GM23338 (cell line): Measurements from ENCODE around the gene SBSN.

Experiments
- CREB1 ChIP-seq: fragments of 250-450 bp; sonication (Bioruptor Pico); IDR thresholded peaks from 2 replicates; pipeline ENCODE4 v1.5.0; 2020; ENCODE audit warnings: low read depth, mild to moderate bottlenecking, moderate library complexity
- EZH2 ChIP-seq: fragments of 200-600 bp; sonication (generic); IDR thresholded peaks from one replicate; pipeline ENCODE4 v1.8.0; 2017; ENCODE audit warnings: antibody characterized with exemption, mild to moderate bottlenecking, low read depth; ENCODE audit not compliant: unreplicated experiment
- EZH2phosphoT487 ChIP-seq: fragments of 200-600 bp; sonication (generic); IDR thresholded peaks from one replicate; pipeline ENCODE4 v1.8.1; 2018; ENCODE audit warnings: antibody characterized with exemption; ENCODE audit not compliant: unreplicated experiment
- STAT1 ChIP-seq: IDR thresholded peaks from one replicate; pipeline ENCODE4 v1.6.1; 2016; ENCODE audit warnings: antibody characterized with exemption; ENCODE audit not compliant: unreplicated experiment
- TF ChIP-seq, protein P1 (sequence below), 2 experiments: fragments of 200-600 bp in 1 of 2; sonication (generic) in 1 of 2; conservative IDR thresholded peaks; 2 replicates each; pipeline versions ENCODE4 v1.5.1 to v1.6.1; 2016 to 2017; ENCODE audit warnings: antibody characterized with exemption in 2 of 2, low read depth in 2 of 2, mild to moderate bottlenecking in 2 of 2, moderate library complexity in 1 of 2
- TF ChIP-seq, protein P2 (sequence below): IDR thresholded peaks from one replicate; pipeline ENCODE4 v1.6.1; 2018; ENCODE audit warnings: antibody characterized with exemption; ENCODE audit not compliant: unreplicated experiment
- TF ChIP-seq, protein P3 (sequence below): IDR thresholded peaks from 2 replicates; pipeline ENCODE4 v1.6.1; 2016; ENCODE audit warnings: antibody characterized with exemption

- TF ChIP-seq, protein P1, sequence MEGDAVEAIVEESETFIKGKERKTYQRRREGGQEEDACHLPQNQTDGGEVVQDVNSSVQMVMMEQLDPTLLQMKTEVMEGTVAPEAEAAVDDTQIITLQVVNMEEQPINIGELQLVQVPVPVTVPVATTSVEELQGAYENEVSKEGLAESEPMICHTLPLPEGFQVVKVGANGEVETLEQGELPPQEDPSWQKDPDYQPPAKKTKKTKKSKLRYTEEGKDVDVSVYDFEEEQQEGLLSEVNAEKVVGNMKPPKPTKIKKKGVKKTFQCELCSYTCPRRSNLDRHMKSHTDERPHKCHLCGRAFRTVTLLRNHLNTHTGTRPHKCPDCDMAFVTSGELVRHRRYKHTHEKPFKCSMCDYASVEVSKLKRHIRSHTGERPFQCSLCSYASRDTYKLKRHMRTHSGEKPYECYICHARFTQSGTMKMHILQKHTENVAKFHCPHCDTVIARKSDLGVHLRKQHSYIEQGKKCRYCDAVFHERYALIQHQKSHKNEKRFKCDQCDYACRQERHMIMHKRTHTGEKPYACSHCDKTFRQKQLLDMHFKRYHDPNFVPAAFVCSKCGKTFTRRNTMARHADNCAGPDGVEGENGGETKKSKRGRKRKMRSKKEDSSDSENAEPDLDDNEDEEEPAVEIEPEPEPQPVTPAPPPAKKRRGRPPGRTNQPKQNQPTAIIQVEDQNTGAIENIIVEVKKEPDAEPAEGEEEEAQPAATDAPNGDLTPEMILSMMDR (conservative IDR thresholded peaks at IDR 0.05; ENCODE audit: low read depth in 2 of 2): no peak
- TF ChIP-seq EZH2: no peak
- no peak for TF ChIP-seq EZH2phosphoT487
- TF ChIP-seq, protein P2, sequence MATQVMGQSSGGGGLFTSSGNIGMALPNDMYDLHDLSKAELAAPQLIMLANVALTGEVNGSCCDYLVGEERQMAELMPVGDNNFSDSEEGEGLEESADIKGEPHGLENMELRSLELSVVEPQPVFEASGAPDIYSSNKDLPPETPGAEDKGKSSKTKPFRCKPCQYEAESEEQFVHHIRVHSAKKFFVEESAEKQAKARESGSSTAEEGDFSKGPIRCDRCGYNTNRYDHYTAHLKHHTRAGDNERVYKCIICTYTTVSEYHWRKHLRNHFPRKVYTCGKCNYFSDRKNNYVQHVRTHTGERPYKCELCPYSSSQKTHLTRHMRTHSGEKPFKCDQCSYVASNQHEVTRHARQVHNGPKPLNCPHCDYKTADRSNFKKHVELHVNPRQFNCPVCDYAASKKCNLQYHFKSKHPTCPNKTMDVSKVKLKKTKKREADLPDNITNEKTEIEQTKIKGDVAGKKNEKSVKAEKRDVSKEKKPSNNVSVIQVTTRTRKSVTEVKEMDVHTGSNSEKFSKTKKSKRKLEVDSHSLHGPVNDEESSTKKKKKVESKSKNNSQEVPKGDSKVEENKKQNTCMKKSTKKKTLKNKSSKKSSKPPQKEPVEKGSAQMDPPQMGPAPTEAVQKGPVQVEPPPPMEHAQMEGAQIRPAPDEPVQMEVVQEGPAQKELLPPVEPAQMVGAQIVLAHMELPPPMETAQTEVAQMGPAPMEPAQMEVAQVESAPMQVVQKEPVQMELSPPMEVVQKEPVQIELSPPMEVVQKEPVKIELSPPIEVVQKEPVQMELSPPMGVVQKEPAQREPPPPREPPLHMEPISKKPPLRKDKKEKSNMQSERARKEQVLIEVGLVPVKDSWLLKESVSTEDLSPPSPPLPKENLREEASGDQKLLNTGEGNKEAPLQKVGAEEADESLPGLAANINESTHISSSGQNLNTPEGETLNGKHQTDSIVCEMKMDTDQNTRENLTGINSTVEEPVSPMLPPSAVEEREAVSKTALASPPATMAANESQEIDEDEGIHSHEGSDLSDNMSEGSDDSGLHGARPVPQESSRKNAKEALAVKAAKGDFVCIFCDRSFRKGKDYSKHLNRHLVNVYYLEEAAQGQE: no peak
- TF ChIP-seq STAT1: no peak
- no peak for TF ChIP-seq CREB1 (CRISPR knock-in tag)
- TF ChIP-seq, protein P3, sequence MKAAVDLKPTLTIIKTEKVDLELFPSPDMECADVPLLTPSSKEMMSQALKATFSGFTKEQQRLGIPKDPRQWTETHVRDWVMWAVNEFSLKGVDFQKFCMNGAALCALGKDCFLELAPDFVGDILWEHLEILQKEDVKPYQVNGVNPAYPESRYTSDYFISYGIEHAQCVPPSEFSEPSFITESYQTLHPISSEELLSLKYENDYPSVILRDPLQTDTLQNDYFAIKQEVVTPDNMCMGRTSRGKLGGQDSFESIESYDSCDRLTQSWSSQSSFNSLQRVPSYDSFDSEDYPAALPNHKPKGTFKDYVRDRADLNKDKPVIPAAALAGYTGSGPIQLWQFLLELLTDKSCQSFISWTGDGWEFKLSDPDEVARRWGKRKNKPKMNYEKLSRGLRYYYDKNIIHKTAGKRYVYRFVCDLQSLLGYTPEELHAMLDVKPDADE: no peak
These were observed 14.1 kb upstream of the SBSN start for GRCh38 chr19:35542209-35542608.
